ENCODE data around the gene FZD1.

- TF ChIP-seq GATA3 (IDR thresholded peaks at IDR 0.05; ENCODE audit: low read depth, low read length) (no peak), GATA2 (IDR thresholded peaks at IDR 0.05; ENCODE audit: low read depth, low read length) (no peak)
Measured at GRCh38 chr7:91242097-91242844, 22.0 kb upstream of the FZD1 start.
